Glutamatergic neuron (in vitro differentiated cells): ENCODE results near the gene ZNF787. TPM values are rescaled to one million over a fixed set of nuclear protein-coding genes. Genes with fewer than 3 reads are reported as not detected.
"Not testable (repeated sequence)": the region's sequence is repeated elsewhere in the genome, so short reads cannot be mapped to it uniquely, and the experiment has no call there.

Source experiments
- DNase-seq: peaks from one replicate; pipeline ENCODE4 v3.0.0; 2022
- H3K27ac Mint-ChIP-seq: one replicate; pipeline ENCODE4 v1.8.0; 2020; ENCODE audit warnings: mild to moderate bottlenecking, mixed read lengths, inconsistent platforms; ENCODE audit not compliant: unreplicated experiment
- H3K27me3 Mint-ChIP-seq: one replicate; pipeline ENCODE4 v1.8.0; 2020; ENCODE audit warnings: mild to moderate bottlenecking, moderate library complexity, mixed read lengths, inconsistent platforms; ENCODE audit not compliant: unreplicated experiment
- H3K36me3 Mint-ChIP-seq: one replicate; pipeline ENCODE4 v1.8.0; 2020; ENCODE audit warnings: mild to moderate bottlenecking, mixed read lengths, inconsistent platforms; ENCODE audit not compliant: unreplicated experiment
- H3K4me1 Mint-ChIP-seq: one replicate; pipeline ENCODE4 v1.8.0; 2020; ENCODE audit warnings: mild to moderate bottlenecking, low read depth, mixed read lengths, inconsistent platforms; ENCODE audit not compliant: unreplicated experiment
- H3K4me3 Mint-ChIP-seq: one replicate; pipeline ENCODE4 v1.8.0; 2020; ENCODE audit warnings: mild to moderate bottlenecking, mixed read lengths, inconsistent platforms; ENCODE audit not compliant: unreplicated experiment
- H3K9me3 Mint-ChIP-seq: one replicate; pipeline ENCODE4 v1.8.0; 2020; ENCODE audit warnings: mild to moderate bottlenecking, moderate library complexity, mixed read lengths, inconsistent platforms; ENCODE audit not compliant: unreplicated experiment
- CTCF ChIP-seq: fragments of 200-600 bp; sonication (generic); IDR thresholded peaks from one replicate; pipeline ENCODE4 v1.5.0; 2021; ENCODE audit not compliant: partially characterized antibody, unreplicated experiment
- total RNA-seq: library from RNA; stranded (reverse); fragmentation: NEBNext Ultra II Directional; extraction: Animal tissue kit (Norgen Biotek cat#: 25700); gene quantifications from one replicate; pipeline ENCODE4 v1.2.1, GENCODE V29; 2021; ENCODE audit not compliant: unreplicated experiment

Gene ZNF787
- total RNA-seq, 1 donor from 2014 or later: 59.7 TPM

- peaks cover 11% of the 10 kb centered on the region for H3K4me1 Mint-ChIP-seq
- H3K9me3 Mint-ChIP-seq: peaks cover 3% of the 10 kb centered on the region
- DNase-seq: no peak
- TF ChIP-seq CTCF: no peak
- no peak overlapping the region for H3K27ac Mint-ChIP-seq
- H3K4me3 Mint-ChIP-seq: no peak overlapping the region
- H3K36me3 Mint-ChIP-seq: peaks cover 12% of the 10 kb centered on the region
- H3K27me3 Mint-ChIP-seq: peaks cover 2% of the 10 kb centered on the region
Measured at GRCh38 chr19:56098731-56099568, 22.1 kb downstream of the ZNF787 start.

DNA sequence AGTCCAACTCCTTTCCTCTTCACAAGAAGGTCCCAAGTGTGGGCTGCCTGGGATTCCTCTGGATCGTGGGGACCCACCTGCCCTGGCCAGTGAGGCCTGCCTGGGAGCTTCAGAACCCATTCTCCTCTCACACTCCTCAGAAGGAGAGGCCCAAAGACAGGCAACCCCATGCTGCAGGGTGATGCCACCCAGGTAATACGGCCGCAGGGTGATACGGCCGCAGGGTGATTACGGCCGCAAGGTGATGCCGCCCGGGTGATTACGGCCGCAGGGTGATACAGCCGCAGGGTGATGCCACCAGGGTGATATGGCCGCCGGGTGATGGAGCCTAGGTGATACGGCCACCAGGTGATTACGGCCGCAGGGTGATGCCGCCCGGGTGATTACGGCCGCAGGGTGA is 22.9 kb downstream of the ZNF787 start:
- Mint-ChIP-seq H3K4me1 (peaks cover 11% of the 10 kb centered on the region), H3K36me3 (peaks cover 19% of the 10 kb centered on the region)
- H3K27ac Mint-ChIP-seq, DNase-seq, H3K9me3 Mint-ChIP-seq, H3K27me3 Mint-ChIP-seq, H3K4me3 Mint-ChIP-seq: not testable (repeated sequence)

DNA sequence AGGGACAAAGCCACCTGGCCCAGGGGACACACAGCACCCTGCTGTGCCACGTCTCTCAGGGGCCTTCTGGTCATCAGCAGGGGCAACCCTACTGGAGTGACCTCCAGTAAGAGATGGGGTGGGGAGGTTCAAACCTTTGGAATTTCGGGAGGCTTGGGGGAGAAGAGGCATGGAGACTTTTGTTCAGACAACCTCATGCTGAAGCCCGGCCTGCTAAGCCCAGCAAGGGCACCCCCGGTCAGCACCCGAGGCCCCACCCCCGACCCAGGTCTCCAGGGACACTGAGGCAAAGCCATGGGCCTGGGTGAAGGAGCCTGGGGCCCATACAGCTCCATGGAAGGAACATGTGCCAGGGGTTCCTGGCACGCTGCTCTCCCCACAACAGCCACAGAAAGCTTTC is 23.3 kb downstream of the ZNF787 start:
- TF ChIP-seq CTCF: no peak
- no peak overlapping the region for H3K27ac Mint-ChIP-seq
- peaks cover 7% of the 10 kb centered on the region for H3K9me3 Mint-ChIP-seq
- peaks cover 11% of the 10 kb centered on the region for H3K4me1 Mint-ChIP-seq
- peaks cover 24% of the 10 kb centered on the region for H3K36me3 Mint-ChIP-seq
- peaks cover 8% of the 10 kb centered on the region for H3K27me3 Mint-ChIP-seq
- no peak overlapping the region for H3K4me3 Mint-ChIP-seq
- DNase-seq: no peak

GRCh38 chr19:56097306-56097705 is 23.8 kb downstream of the ZNF787 start:
- Mint-ChIP-seq H3K36me3 (peaks cover 28% of the 10 kb centered on the region), H3K4me1 (peaks cover 11% of the 10 kb centered on the region), H3K4me3 (no peak overlapping the region), H3K27me3 (peaks cover 6% of the 10 kb centered on the region), H3K9me3 (peaks cover 7% of the 10 kb centered on the region), H3K27ac (no peak overlapping the region)
- no peak for TF ChIP-seq CTCF
- no peak for DNase-seq

DNA sequence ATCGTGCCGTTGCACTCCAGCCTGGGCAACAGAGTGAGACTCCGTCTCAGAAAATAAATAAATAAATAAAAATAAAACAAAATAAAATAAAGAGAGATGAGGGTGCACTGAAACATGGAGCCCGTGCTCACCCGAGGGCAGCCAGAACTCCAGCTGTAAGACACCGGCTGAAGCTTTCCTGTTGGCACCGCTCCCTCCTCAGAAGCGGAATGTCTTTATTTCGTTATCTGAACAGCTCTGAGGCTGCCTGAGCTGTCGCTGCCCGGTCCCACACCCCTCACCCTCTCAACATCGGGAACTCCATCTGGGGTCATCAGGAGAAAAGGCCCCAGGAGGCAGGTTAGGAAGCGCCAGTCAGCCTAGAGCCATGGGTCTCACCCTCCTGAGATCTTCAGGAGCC is 24.4 kb downstream of the ZNF787 start:
- DNase-seq: no peak
- Mint-ChIP-seq H3K27me3 (peaks cover 6% of the 10 kb centered on the region), H3K27ac (no peak overlapping the region), H3K4me1 (peaks cover 11% of the 10 kb centered on the region), H3K36me3 (peaks cover 28% of the 10 kb centered on the region), H3K9me3 (peaks cover 7% of the 10 kb centered on the region), H3K4me3 (no peak overlapping the region)
- TF ChIP-seq CTCF: no peak
